Measurements from ENCODE around the gene TTF1.

Gene TTF1

GRCh38 chr9:132369421-132369820 lies 37.2 kb downstream of the TTF1 start:
- no peak overlapping the region for H3K4me3 ChIP-seq
- no peak overlapping the region for H3K27ac ChIP-seq

DNA sequence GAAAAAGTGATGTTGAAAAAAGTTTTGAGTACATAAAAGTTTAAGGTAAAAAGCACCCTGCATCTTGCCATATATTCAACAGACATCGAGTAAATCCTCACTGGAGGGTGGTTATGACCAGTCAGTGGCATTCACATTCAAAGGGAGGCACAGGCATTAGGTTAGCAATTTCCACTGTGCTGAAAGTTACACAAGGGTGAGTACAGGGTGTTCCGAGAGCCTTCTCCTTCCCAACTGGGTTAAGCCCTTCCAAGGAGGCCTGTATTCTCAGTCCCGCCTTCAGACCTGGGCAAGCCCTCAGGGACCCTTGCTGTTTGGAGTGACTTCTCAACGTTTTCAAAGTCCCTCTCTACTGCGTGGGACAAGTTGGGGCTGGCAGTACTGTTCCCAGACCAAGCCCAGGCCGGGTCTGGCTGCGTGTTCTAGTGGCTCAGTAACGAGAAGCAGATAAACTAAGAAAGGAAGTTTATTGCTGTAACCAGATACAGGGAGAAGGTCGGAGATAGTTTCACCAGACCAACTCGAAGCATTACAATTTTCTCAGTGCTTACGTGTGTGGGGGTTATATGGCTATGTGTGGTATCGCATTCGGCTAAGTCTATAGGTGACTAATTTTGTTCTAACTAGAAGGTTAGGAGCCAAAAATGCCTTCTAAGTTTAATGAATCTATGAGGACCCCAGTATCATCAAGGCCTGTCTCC lies 38.9 kb downstream of the TTF1 start:
- Histone ChIP-seq H3K27ac (no peak overlapping the region), H3K4me3 (no peak overlapping the region)

GRCh38 chr9:132366481-132366880 lies 40.2 kb downstream of the TTF1 start:
- no peak overlapping the region for H3K27ac ChIP-seq

GRCh38 chr9:132365986-132366385 lies 40.7 kb downstream of the TTF1 start:
- Histone ChIP-seq H3K27ac (no peak overlapping the region), H3K4me3 (no peak overlapping the region)

More at GRCh38 chr9:132366481-132366880, 40.2 kb downstream of the TTF1 start:
- H3K4me3 ChIP-seq, result no peak overlapping the region

DNA sequence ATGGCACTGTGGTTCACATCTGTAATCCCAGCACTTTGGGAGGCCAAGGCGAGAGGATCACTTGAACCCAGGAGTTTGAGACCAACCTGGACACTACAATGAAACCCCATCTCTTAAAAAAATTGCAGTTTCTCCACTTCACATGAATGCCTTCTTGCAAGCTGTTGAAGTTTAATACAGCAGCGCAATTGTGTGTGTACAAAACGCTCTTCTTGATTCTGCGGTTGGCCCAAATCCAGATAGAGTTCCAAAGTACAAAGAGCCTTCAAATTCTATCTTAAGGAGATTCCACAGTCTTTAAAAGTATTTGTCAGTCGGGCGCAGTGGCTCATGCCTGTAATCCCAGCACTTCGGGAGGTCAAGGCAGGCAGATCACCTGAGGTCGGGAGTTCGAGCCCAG lies 42.6 kb downstream of the TTF1 start:
- no peak overlapping the region for H3K27ac ChIP-seq
- H3K4me3 ChIP-seq, result no peak overlapping the region

GRCh38 chr9:132357764-132358163 lies 48.9 kb downstream of the TTF1 start:
- Histone ChIP-seq H3K27ac (no peak overlapping the region), H3K4me3 (no peak overlapping the region)

DNA sequence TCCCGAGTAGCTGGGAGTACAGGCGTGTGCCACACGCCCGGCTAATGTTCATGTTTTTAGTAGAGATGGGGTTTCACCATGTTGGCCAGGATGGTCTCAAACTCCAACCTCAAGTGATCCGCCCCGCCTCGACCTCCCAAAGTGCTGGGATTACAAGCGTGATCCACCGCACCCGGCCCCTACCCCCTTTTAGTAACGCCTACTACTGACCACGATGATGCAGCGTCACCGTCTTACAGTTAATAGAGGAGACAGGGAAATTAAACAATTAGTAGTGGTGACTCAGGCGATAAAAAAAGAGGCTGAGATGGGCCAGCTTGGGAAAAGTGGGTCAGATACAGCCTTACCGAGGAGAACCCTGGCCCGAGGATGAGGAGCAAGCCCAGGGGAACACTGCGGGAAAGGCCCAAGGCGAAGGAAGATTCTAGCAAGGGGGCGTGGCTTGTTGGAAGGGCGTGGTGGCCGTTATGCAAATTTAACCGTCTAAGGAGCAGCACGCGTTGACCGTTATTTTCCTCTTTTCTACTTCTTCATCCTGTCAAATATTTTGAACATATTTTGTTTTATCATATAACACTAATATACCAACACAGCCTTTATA lies 50.2 kb downstream of the TTF1 start:
- H3K27ac ChIP-seq, result no peak overlapping the region
- H3K4me3 ChIP-seq, result no peak overlapping the region

DNA sequence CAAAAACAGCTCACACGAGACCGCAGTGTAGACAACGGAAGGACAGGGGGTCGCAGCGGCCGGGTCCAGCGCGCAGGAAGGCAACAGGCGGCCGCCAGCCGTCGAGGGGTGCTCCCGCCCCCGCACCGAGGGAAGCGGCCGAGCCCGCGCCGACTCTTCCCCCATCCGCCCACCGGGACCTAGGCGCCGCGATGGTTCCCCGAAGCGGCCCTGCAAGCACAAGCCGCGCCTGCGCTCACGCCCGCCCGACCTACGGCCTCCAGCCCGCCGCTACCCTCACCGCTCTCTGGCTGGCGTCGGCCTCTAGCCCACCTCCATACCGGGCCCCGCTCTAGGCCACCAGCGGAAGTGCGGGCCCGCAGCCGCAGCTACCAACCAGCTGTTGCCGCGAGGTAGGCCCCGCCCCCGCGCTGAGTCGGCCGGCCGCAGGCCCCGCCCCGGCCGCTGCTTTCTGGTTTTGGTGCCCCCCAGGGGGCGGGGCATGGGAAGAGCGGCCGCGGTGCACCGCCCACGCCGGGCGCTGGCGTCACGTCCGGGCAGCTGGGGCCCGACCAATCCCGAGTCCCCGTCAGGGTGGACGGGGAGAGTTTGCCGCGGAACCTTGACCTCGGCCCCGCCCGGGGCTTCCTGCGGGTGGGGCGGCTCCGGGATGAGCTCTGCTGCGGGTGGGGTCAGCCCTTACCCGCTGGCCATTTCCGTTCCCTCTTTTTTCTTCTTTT lies 51.8 kb downstream of the TTF1 start, which contains the start of gene SETX:
Gene SETX (minus strand): TSS at position 350 of the 719 bp plus-strand sequence. CDS start 5,558 bp downstream, outside the sequence.
- peak within 1 kb of the TSS; percentile 90 to 99 (median 97) for H3K27ac ChIP-seq

DNA sequence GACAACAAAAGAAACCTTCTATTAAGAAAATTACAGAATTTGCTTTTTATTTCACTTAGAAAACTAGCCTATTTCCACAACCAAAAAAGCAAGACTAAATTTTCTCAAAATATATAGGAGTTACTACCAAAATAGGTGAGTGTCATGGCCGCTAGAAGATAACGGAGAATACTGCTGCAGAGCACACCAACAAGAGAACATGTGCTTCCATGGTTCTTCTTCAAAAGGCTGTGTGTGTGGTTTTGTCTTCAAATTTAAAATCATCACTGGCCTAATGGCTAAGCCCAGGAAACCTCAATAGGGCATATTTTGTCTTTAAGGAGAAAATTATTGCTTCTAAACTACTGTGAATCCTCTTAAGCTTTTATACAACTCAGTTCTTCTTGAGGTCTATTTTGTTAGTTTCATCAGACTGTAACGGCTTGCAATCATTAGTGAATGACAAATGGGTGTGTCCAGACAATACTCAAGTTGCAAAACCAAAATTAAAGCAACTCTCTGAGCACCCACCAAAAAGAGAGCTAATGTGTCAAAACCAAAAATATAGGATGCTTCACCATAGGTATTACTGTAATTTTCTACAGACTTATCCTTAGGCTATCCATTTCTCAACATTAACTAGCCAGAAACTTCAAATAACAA lies 55.1 kb downstream of the TTF1 start:
- peak overlapping the region in 9 of 21 experiments; percentile 6 to 98 (median 26) for H3K27ac ChIP-seq
- H3K4me3 ChIP-seq, result peak overlapping the region in 1 of 7 experiments; percentile 23

More for the DNA sequence above, 51.8 kb downstream of the TTF1 start, which contains the start of gene SETX:
- H3K4me3 ChIP-seq, result peak within 1 kb of the TSS; percentile 75 to 99 (median 89)

GRCh38 chr9:132350861-132351315 lies 55.8 kb downstream of the TTF1 start:
- Histone ChIP-seq H3K4me3 (peak overlapping the region in 3 of 7 experiments; percentile 7 to 23 (median 11)), H3K27ac (peak overlapping the region in 10 of 21 experiments; percentile 11 to 98 (median 26))

- H3K27ac ChIP-seq, result no peak overlapping the region
These were observed 58.0 kb downstream of the TTF1 start for GRCh38 chr9:132348676-132349075.

GRCh38 chr9:132346177-132346576 lies 60.5 kb downstream of the TTF1 start:
- H3K4me3 ChIP-seq, result no peak overlapping the region
- H3K27ac ChIP-seq, result no peak overlapping the region

More at GRCh38 chr9:132348676-132349075, 58.0 kb downstream of the TTF1 start:
- H3K4me3 ChIP-seq, result no peak overlapping the region

DNA sequence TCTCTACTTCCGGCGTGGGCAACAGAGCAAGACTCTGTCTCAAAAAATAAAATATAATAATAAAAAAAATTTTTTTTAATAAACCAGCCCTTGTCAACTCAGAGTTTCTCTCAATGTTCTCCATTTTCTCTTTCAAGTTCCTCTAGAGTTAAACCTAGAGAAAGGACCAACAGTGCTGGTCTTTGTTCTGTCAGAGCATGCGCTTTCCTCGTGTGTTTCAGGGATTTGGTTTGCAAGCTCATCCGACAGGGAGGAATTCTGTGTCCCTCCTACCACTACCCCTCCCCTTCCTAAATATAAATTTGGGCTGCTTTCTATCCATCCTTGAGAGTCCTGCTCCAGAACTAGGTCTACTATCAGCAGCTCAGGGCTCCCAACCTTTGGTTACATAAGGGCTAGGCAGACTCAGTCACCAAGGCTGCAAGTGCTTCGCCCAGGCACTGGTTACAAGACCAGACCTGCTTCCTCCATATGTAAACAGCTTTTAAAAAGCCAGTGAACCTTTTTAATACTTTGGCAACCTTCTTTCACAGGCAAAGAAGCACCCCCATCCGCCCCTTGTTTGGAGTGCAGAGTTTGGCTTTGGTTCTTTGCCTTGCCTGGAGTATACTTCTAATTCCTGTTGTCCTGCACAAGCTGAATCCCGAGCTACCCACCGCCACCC lies 65.3 kb downstream of the TTF1 start:
- no peak overlapping the region for H3K4me3 ChIP-seq
- peak overlapping the region in 2 of 21 experiments; percentile 19 to 35 for H3K27ac ChIP-seq

DNA sequence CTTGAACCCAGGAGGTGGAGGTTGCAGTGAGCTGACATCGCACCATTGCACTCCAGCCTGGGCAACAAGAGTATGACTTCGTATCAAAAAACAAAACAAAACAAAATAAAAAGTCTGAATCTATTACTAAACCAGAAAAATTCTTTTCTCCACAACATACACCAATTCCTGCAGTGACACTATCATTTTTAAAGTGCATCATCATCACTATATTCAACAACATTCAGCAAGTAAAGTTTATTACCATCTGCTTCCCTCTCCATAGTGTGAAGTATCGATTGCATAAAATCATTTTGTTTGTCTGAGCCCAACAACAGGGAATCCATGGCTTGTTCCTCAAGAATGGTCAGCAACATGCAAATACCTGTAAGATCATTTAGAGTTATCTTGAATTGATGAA lies 72.3 kb downstream of the TTF1 start:
- no peak overlapping the region for H3K4me3 ChIP-seq
- peak overlapping the region in 1 of 21 experiments; percentile 22 for H3K27ac ChIP-seq

GRCh38 chr9:132333556-132333955 lies 73.1 kb downstream of the TTF1 start:
- Histone ChIP-seq H3K27ac (no peak overlapping the region), H3K4me3 (no peak overlapping the region)

DNA sequence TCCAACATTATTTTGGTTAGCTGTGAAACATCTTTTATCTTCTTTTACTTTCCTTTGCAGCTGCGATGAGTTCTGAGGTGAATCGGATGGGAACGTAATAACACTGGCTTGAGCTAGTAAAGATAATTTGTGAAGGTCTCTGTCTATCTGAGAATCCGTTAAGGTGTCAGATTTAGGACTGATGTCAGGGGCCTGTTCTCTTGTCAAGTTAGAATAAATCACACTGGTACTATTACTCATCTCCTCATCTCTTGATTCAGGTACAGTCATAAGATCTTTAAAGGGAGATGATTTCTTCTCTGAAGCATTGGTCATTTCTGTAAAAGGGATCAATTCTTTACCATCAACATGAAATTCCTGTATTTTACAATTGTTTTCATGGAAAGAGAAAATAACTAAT lies 78.1 kb downstream of the TTF1 start:
- no peak overlapping the region for H3K4me3 ChIP-seq

DNA sequence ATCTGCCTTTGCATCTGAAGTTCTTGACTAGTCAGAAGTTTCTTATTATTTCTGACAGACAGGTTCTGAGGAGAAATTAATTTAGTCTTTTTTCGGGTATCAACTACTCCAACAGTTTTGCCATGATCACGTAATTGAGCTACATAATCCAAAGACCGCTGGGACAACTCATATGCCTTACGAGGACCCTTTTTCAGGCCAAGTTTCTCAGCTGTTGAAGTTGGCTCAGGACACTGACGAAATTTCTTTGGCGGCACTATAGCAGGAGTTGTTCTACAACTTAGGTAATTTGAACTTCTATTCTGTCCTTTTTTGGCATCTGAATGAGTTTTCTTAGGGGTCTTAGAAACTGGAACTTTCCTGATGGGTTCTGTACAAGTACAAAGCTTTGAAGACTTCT lies 79.1 kb downstream of the TTF1 start:
- Histone ChIP-seq H3K4me3 (no peak overlapping the region), H3K27ac (no peak overlapping the region)

More for the DNA sequence above, 78.1 kb downstream of the TTF1 start:
- H3K27ac ChIP-seq, result no peak overlapping the region
